NB4 (cell line): Measurements from ENCODE around the gene CMBL.
"Not testable (repeated sequence)": the region's sequence is repeated elsewhere in the genome, so short reads cannot be mapped to it uniquely, and the experiment has no call there.

Experiments
- DNase-seq: peaks from one replicate; pipeline ENCODE4 v3.0.0; 2010; ENCODE audit warnings: low read depth
- H3K4me3 ChIP-seq: one replicate; pipeline ENCODE4 v1.5.1; 2011; ENCODE audit warnings: mild to moderate bottlenecking, low read depth, low read length, moderate library complexity
- CTCF ChIP-seq: IDR thresholded peaks from one replicate; pipeline ENCODE4 v1.5.1; 2012; ENCODE audit warnings: low read depth, low read length
- MAX ChIP-seq: IDR thresholded peaks from 2 replicates; pipeline ENCODE4 v1.6.1; 2011; ENCODE audit warnings: low read depth, low read length
- MYC ChIP-seq: IDR thresholded peaks from 2 replicates; pipeline ENCODE4 v1.6.1; 2011; ENCODE audit warnings: low read depth, low read length
- POLR2A ChIP-seq: IDR thresholded peaks from 2 replicates; pipeline ENCODE4 v1.6.1; 2011; ENCODE audit warnings: mild to moderate bottlenecking; ENCODE audit not compliant: insufficient read length; ENCODE audit errors: extremely low read depth

Gene CMBL

GRCh38 chr5:10352430-10353240 lies 44.9 kb upstream of the CMBL start:
- peak overlapping the region; percentile 95 for H3K4me3 ChIP-seq
- TF ChIP-seq MYC (no peak), MAX (peak; percentile 93; the same call in 1 of the 2 replicates)
- peak; percentile 97 for DNase-seq

GRCh38 chr5:10351919-10352318 lies 44.2 kb upstream of the CMBL start:
- no peak for TF ChIP-seq MAX
- TF ChIP-seq MYC: no peak
- no peak for TF ChIP-seq CTCF
- no peak for TF ChIP-seq POLR2A
- H3K4me3 ChIP-seq: peak overlapping the region; percentile 95
- DNase-seq: no peak

GRCh38 chr5:10351199-10351905 lies 43.6 kb upstream of the CMBL start:
- no peak overlapping the region for H3K4me3 ChIP-seq
- no peak for TF ChIP-seq MAX
- TF ChIP-seq POLR2A: no peak
- no peak for TF ChIP-seq CTCF
- no peak for TF ChIP-seq MYC
- DNase-seq: peak; percentile 31

- H3K4me3 ChIP-seq: no peak overlapping the region
- TF ChIP-seq CTCF (no peak), POLR2A (no peak), MYC (no peak), MAX (no peak)
- no peak for DNase-seq
Measured at GRCh38 chr5:10348258-10348657, 40.6 kb upstream of the CMBL start.

- not testable (repeated sequence) for H3K4me3 ChIP-seq, DNase-seq
Measured at GRCh38 chr5:10344461-10345106, 36.9 kb upstream of the CMBL start.

- TF ChIP-seq MAX (no peak), CTCF (no peak)
- DNase-seq: no peak
Measured at GRCh38 chr5:10343486-10343885, 35.8 kb upstream of the CMBL start.

More at GRCh38 chr5:10343486-10343885, 35.8 kb upstream of the CMBL start:
- H3K4me3 ChIP-seq: no peak overlapping the region
